ENCODE data around the gene LIPA.

DNA sequence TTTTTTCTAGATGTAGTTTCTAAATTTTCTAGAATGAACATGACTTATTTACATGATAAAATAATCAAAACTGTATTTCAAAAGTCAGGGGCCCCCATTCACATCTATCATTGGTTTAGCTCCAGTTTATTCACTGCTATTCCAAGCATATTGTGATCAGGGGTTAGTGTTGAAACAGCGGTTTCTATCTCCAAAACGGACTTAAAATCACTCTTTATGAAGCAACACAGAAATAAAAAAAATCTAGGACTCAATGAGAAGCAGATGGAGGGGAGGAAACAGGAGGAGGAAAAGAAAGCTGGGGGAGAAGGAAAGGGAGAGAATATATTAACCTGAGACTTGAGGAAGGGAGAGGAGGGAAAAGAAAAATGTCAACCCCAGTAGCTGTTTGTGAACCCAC is 29.7 kb downstream of the LIPA start:
- TF ChIP-seq RAD21 (IDR thresholded peaks at IDR 0.05) = no peak
- no peak for TF ChIP-seq ZBTB33 (IDR thresholded peaks at IDR 0.05)
- no peak for TF ChIP-seq YY1 (IDR thresholded peaks at IDR 0.05)
